Esophagus (tissue), 2 donors: ENCODE data around the gene PRSS22. TPM values are rescaled to one million over a fixed set of nuclear protein-coding genes. Genes with fewer than 3 reads are reported as not detected.

ENCODE experiments used
- H3K27ac ChIP-seq, 2 donors: one replicate each; pipeline ENCODE4 v1.5.1; 2013; ENCODE audit warnings: low read depth in 2 of 2, mild to moderate bottlenecking in 2 of 2, inconsistent platforms in 1 of 2, low read length in 1 of 2, moderate library complexity in 1 of 2
- H3K27me3 ChIP-seq, 2 donors: one replicate each; pipeline ENCODE4 v1.6.1; 2013; ENCODE audit warnings: low read length in 2 of 2, control low read depth in 1 of 2, mild to moderate bottlenecking in 1 of 2; ENCODE audit not compliant: insufficient read depth in 2 of 2, control insufficient read depth in 1 of 2
- H3K36me3 ChIP-seq, 2 donors: one replicate each; pipeline ENCODE4 v1.6.1; 2013; ENCODE audit warnings: low read length in 1 of 2; ENCODE audit not compliant: control insufficient read depth in 2 of 2, insufficient read depth in 2 of 2
- H3K4me1 ChIP-seq, 2 donors: one replicate each; pipeline ENCODE4 v1.6.1; 2013; ENCODE audit warnings: low read length in 1 of 2; ENCODE audit not compliant: control insufficient read depth in 2 of 2, insufficient read depth in 2 of 2
- H3K4me3 ChIP-seq, 2 donors: one replicate each; pipeline ENCODE4 v1.5.1; 2013; ENCODE audit warnings: low read length in 2 of 2, mild to moderate bottlenecking in 2 of 2, low read depth in 1 of 2, moderate library complexity in 1 of 2
- H3K9me3 ChIP-seq, 2 donors: one replicate each; pipeline ENCODE4 v1.6.1; 2013; ENCODE audit warnings: mild to moderate bottlenecking in 2 of 2, low read depth in 1 of 2, low read length in 1 of 2, moderate library complexity in 1 of 2; ENCODE audit not compliant: control insufficient read depth in 2 of 2, insufficient read depth in 1 of 2
- WGBS, 2 donors: extraction: QIAGEN DNeasy Blood & Tissue Kit; methylation state at CpG; one replicate each; pipeline ENCODE4 v1.1.7; 2013; 5-methylcytosine and 5-hydroxymethylcytosine counted together
- polyA plus RNA-seq, 2 donors: library from polyadenylated mRNA; stranded (reverse); fragments of 200-250 nt; gene quantifications; one replicate each; pipeline ENCODE4 v1.2.3, GENCODE V29; 2013
- donor health status: healthy with polysubstance abuse.
- donor health status: Bipolar disorder and iron deficiency.

PRSS22 gene
- polyA plus RNA-seq, 2 donors, result 109 to 281 TPM

GRCh38 chr16:2899564-2900072, 41.6 kb upstream of the PRSS22 start:
- 88 to 94% methylated on average over 13 of the region's 13 CpGs for WGBS, 2 donors
- peaks cover 8 to 18% of the 10 kb centered on the region in 2 donors for H3K36me3 ChIP-seq

DNA sequence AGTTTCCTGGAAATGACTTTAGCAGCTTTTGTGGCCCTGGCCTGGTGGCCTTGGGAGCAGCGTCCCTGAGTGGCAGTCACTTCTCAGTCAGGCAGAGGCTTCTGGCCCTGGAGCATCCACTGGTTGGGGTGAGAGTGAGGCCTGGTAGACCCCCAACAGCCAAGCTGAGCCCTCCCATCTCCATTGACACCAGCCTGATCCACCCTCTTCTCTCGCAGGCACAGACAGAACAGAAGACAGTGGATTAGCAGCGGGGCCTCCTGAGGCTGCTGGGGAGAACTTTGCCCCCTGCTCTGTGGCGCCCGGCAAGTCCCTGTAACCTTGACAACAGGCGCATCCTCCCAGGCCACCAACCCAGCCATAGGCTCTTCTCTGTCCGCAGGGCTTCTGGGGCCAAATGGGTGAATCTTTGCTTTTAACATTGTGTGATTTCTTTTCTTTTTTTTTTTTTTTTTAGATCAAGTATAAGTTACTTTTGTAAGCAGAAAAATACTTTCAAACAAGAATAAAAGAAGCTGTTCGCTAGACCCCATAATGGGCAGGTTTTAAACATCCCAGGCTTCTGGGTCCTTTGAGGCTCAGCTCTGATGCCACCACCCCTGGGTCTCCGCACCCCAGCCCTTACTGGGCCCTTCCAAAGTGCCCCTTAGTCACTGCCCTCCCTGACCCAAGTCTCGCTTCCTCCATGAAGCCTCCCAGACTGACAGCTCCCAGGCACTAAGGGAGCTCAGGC, 41.0 kb upstream of the PRSS22 start:
- Histone ChIP-seq H3K4me1 (peaks cover 0 to 2% of the 10 kb centered on the region in 2 donors), H3K36me3 (peaks cover 8 to 18% of the 10 kb centered on the region in 2 donors), H3K4me3 (no peak overlapping the region), H3K27ac (no peak overlapping the region), H3K9me3 (no peaks in the 10 kb centered on the region), H3K27me3 (no peaks in the 10 kb centered on the region)
- WGBS, 2 donors, result 82 to 89% methylated on average over 10 of the region's 10 CpGs

More at GRCh38 chr16:2899564-2900072, 41.6 kb upstream of the PRSS22 start:
- no peak overlapping the region for H3K4me3 ChIP-seq
- no peak overlapping the region for H3K27ac ChIP-seq
- no peaks in the 10 kb centered on the region for H3K27me3 ChIP-seq
- H3K4me1 ChIP-seq, result peaks cover 0 to 3% of the 10 kb centered on the region in 2 donors
- H3K9me3 ChIP-seq, result no peaks in the 10 kb centered on the region

DNA sequence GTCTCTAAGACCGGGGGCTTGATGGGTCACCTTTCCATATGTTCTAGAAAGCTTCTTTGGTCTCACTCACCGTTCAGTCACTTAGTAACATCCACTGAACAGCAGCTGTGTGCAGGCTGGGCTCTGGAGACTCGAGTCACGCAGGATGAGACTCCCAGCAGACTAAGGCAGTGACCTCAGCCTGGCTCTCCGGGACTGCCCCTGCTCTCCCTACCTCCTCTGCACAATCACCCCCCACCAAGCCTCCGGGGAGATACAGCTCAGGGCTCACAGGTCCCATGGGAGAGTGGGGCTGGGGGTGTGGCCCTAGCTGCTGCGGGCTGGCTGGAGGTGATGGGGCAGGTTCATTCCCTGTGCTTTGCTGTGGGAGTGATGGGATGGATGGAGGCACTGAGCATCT, 39.1 kb upstream of the PRSS22 start:
- Histone ChIP-seq H3K27ac (no peak overlapping the region), H3K4me3 (no peak overlapping the region), H3K9me3 (no peaks in the 10 kb centered on the region), H3K4me1 (no peaks in the 10 kb centered on the region), H3K36me3 (peaks cover 8 to 18% of the 10 kb centered on the region in 2 donors), H3K27me3 (no peaks in the 10 kb centered on the region)
- WGBS, 2 donors, result 80 to 83% methylated on average over 7 of the region's 7 CpGs

GRCh38 chr16:2896480-2897010, 38.6 kb upstream of the PRSS22 start:
- Histone ChIP-seq H3K9me3 (no peaks in the 10 kb centered on the region), H3K27ac (no peak overlapping the region), H3K27me3 (no peaks in the 10 kb centered on the region), H3K4me3 (no peak overlapping the region), H3K36me3 (peaks cover 8 to 18% of the 10 kb centered on the region in 2 donors), H3K4me1 (no peaks in the 10 kb centered on the region)
- 94 to 97% methylated on average over 19 of the region's 19 CpGs for WGBS, 2 donors

DNA sequence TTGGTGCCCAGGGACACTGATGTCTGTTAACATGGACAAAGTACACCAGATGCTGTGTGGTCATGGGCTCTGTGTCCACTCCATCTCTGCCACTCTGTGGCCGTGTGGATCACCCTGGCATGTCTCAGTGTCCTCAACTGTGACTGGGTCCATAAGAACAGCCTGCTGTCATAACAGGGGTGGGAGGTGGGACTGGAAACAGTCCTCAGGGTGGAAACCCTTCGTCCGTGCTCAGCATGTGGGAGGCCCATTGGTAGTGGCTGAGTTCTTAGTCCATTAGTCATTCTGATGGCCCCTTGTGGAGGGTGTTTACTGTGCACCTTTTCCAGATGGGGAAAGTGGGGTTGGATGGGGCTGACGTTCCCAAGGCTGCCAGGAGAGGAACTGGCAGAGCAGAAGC, 37.8 kb upstream of the PRSS22 start:
- Histone ChIP-seq H3K27me3 (no peaks in the 10 kb centered on the region), H3K4me1 (no peaks in the 10 kb centered on the region), H3K9me3 (no peaks in the 10 kb centered on the region), H3K4me3 (no peak overlapping the region), H3K27ac (no peak overlapping the region), H3K36me3 (peaks cover 8 to 18% of the 10 kb centered on the region in 2 donors)
- 63% methylated on average over 4 of the region's 4 CpGs for WGBS, 2 donors

DNA sequence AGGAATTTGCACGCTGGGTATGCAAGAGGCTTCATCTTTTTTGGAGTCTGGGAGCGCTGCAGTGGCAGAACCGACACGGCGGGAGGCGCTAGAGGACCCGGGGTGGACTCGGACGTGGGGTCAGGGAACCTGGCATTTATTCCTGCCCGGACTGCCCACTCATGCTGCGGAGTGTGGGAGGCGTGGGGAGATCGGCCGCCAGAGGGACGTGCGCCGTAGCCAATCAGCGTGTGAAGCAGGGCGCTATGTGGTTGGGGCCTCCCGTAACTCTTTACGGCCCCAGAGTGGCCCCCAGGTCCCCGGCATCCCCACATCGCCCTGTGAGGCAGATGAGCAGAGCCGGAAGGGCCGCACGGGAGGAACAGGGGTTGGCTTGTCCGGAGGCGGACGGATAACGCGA, 36.3 kb upstream of the PRSS22 start:
- WGBS, 2 donors, result 89 to 93% methylated on average over 31 of the region's 31 CpGs
- Histone ChIP-seq H3K9me3 (no peaks in the 10 kb centered on the region), H3K27me3 (no peaks in the 10 kb centered on the region), H3K4me3 (no peak overlapping the region), H3K36me3 (peaks cover 8 to 18% of the 10 kb centered on the region in 2 donors), H3K4me1 (no peaks in the 10 kb centered on the region), H3K27ac (no peak overlapping the region)

- Histone ChIP-seq H3K9me3 (no peaks in the 10 kb centered on the region), H3K36me3 (no peaks in the 10 kb centered on the region), H3K27ac (peak overlapping the region; percentile 95 to 98), H3K27me3 (no peaks in the 10 kb centered on the region), H3K4me3 (peak overlapping the region; percentile 73 to 78), H3K4me1 (peaks cover 5 to 6% of the 10 kb centered on the region in 2 donors)
- 56 to 60% methylated on average over 18 of the region's 18 CpGs for WGBS, 2 donors
These were observed 26.1 kb upstream of the PRSS22 start for GRCh38 chr16:2884041-2884451.

- peak overlapping the region; percentile 73 to 78 for H3K4me3 ChIP-seq
- H3K27me3 ChIP-seq, result no peaks in the 10 kb centered on the region
- H3K9me3 ChIP-seq, result no peaks in the 10 kb centered on the region
- peak overlapping the region; percentile 95 to 98 for H3K27ac ChIP-seq
- WGBS, 2 donors, result 1% methylated on average over 30 to 31 of the region's 31 CpGs
- H3K36me3 ChIP-seq, result no peaks in the 10 kb centered on the region
- H3K4me1 ChIP-seq, result peaks cover 5 to 6% of the 10 kb centered on the region in 2 donors
These were observed 25.5 kb upstream of the PRSS22 start for GRCh38 chr16:2883458-2883908.

DNA sequence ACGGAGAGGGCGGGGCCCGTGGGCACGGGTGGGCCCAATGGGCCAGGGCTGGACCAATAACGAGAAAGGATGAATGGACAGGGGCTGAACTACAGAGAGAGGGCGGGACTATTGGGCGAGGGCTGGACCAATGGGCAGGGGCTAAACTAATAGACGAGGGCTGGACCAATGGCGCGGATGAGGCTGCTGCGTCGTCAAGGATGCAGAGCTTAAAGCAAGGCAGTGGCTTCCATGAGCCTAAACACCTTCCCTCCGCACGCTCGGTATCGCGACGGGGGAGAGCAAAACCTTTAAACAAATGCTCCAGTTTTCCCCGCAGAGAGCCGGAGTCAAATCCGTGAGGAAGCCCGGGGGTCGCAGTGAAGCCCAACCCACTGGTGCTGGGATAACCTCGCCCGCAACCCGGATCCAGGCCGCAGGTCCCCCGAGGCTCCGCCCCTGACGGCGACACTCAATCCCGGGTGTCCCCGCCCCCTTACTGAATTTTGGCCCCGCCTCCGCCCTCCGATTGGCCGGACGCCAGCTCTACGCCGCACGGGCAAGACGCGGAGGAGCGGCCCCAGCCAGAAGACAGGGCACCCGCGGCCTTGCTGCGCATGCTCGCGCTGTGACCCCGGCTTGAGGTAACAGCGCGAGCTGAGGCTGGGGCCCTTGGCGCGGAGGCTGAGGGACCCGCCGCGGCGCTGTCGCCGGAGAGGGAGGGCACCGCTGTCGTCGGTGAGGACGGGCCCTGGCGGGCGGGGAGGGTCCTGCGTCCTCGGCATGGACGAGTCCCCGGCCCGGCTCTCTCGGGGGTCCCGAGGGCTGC, 24.9 kb upstream of the PRSS22 start, which contains the start of gene FLYWCH2:
Gene FLYWCH2, plus strand, starts transcription at position 566 of the 808 bp plus-strand sequence. CDS start 13,235 bp downstream, outside the sequence.
- Histone ChIP-seq H3K27ac (peak within 1 kb of the TSS; percentile 95 to 98), H3K27me3 (no peaks in the 10 kb centered on the region), H3K36me3 (no peaks in the 10 kb centered on the region), H3K9me3 (no peaks in the 10 kb centered on the region), H3K4me1 (peaks cover 5 to 6% of the 10 kb centered on the region in 2 donors), H3K4me3 (peak within 1 kb of the TSS; percentile 73 to 78)
- 0% methylated on average over 67 to 73 of the region's 73 CpGs for WGBS, 2 donors
